LNCAP (cell line): ENCODE data around the gene SNX30.
A peak's percentile ranks its signal among the peaks of the same experiment; 100 is the strongest.

Source experiments
- CTCF ChIP-seq: fragments of 450-650 bp; IDR thresholded peaks from 2 replicates; pipeline ENCODE4 v1.5.1; 2017; ENCODE audit warnings: mild to moderate bottlenecking

The SNX30 gene

GRCh38 chr9:112836394-112836793 lies 85.8 kb downstream of the SNX30 start:
- TF ChIP-seq CTCF, result no peak

- TF ChIP-seq CTCF, result no peak
These were observed 87.8 kb downstream of the SNX30 start for GRCh38 chr9:112838342-112838741.

- TF ChIP-seq CTCF, result no peak
These were observed 88.8 kb downstream of the SNX30 start for GRCh38 chr9:112839331-112839730.

GRCh38 chr9:112841261-112841660 lies 90.7 kb downstream of the SNX30 start:
- TF ChIP-seq CTCF, result no peak

GRCh38 chr9:112842555-112842954 lies 92.0 kb downstream of the SNX30 start:
- no peak for TF ChIP-seq CTCF

- peak; percentile 99 for TF ChIP-seq CTCF
These were observed 94.4 kb downstream of the SNX30 start for GRCh38 chr9:112844771-112845542.

GRCh38 chr9:112846528-112847488 lies 96.2 kb downstream of the SNX30 start:
- TF ChIP-seq CTCF, result no peak
